Measurements from ENCODE around the gene CTSL. TPM values are rescaled to one million over a fixed set of nuclear protein-coding genes. Genes with fewer than 3 reads are reported as not detected.

CTSL gene
- total and polyA plus RNA-seq, 4 donors: 156 to 210 (median 180) TPM

DNA sequence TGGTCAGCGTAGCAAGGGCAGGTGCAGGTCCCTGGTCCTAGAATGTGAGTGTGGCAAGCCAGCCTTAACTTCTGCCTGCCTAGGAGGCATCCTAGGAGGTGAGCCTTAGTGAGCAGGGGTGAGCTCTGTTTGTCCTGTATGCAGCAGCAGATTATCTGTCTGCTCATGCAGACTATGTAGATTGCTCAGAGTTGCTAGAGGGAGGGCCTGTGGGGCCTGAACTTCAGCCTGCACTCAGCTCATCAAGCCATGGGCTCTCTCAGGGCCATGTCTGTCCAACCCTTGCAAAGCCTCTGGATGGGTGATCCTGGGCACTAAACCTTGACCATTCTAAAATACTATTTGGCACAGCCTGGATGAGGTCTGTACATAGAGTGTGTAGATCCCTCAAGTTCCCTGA lies 8.5 kb upstream of the CTSL start:
- Histone ChIP-seq H3K27me3 (ENCODE audit: control insufficient read depth in 4 of 4, insufficient read depth in 4 of 4, low read length in 3 of 4) (no peaks in the 10 kb centered on the region), H3K9me3 (ENCODE audit: control insufficient read depth in 4 of 4, low read length in 3 of 4) (no peaks in the 10 kb centered on the region), H3K36me3 (ENCODE audit: control insufficient read depth in 4 of 4, insufficient read depth in 3 of 4, low read depth in 1 of 4, low read length in 3 of 4) (no peaks in the 10 kb centered on the region), H3K4me1 (ENCODE audit: control insufficient read depth in 4 of 4, insufficient read depth in 4 of 4, low read length in 3 of 4) (peaks cover 0 to 7% (median 3%) of the 10 kb centered on the region in 4 donors), H3K9ac (ENCODE audit: low read depth in 1 of 2, low read length in 2 of 2) (no peak overlapping the region), H3K4me3 (ENCODE audit: low read depth in 1 of 3, low read length in 3 of 3) (no peak overlapping the region), H3K27ac (ENCODE audit: low read depth in 1 of 2, low read length in 2 of 2) (no peak overlapping the region)
- 94% methylated on average over 1 of the region's 1 CpG for WGBS
- TF ChIP-seq FOXA1 (IDR thresholded peaks at IDR 0.05) (no peak), FOXA2 (IDR thresholded peaks at IDR 0.05) (no peak)
- DNase-seq (ENCODE audit: low spot score): no peak

DNA sequence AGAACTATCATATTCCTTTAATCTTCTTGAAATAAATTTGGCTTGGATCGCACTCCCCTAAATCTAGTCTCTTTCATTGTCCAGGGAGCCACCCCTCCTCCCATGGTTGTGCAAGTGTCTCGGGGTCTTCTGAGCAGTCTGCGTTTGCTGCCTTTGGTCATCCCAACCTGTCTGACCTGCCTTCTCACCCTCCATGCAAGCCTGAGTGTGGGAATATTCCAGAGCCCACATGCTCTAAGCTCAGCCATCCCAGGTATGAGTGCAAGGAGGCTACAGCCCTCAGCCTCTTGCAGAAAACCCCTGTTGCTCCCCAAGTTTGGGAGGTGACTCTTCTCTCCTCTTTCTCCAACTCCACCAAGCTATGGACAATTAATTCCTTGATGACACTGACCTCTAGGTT lies 7.7 kb upstream of the CTSL start:
- Histone ChIP-seq H3K9ac (ENCODE audit: low read depth in 1 of 2, low read length in 2 of 2) (no peak overlapping the region), H3K27ac (ENCODE audit: low read depth in 1 of 2, low read length in 2 of 2) (no peak overlapping the region), H3K4me1 (ENCODE audit: control insufficient read depth in 4 of 4, insufficient read depth in 4 of 4, low read length in 3 of 4) (peaks cover 0 to 7% (median 3%) of the 10 kb centered on the region in 4 donors), H3K36me3 (ENCODE audit: control insufficient read depth in 4 of 4, insufficient read depth in 3 of 4, low read depth in 1 of 4, low read length in 3 of 4) (no peaks in the 10 kb centered on the region), H3K4me3 (ENCODE audit: low read depth in 1 of 3, low read length in 3 of 3) (no peak overlapping the region), H3K9me3 (ENCODE audit: control insufficient read depth in 4 of 4, low read length in 3 of 4) (no peaks in the 10 kb centered on the region), H3K27me3 (ENCODE audit: control insufficient read depth in 4 of 4, insufficient read depth in 4 of 4, low read length in 3 of 4) (no peaks in the 10 kb centered on the region)
- TF ChIP-seq YY1 (IDR thresholded peaks at IDR 0.05): no peak
- TF ChIP-seq TAF1 (conservative IDR thresholded peaks at IDR 0.05): no peak
- TF ChIP-seq, protein P1, sequence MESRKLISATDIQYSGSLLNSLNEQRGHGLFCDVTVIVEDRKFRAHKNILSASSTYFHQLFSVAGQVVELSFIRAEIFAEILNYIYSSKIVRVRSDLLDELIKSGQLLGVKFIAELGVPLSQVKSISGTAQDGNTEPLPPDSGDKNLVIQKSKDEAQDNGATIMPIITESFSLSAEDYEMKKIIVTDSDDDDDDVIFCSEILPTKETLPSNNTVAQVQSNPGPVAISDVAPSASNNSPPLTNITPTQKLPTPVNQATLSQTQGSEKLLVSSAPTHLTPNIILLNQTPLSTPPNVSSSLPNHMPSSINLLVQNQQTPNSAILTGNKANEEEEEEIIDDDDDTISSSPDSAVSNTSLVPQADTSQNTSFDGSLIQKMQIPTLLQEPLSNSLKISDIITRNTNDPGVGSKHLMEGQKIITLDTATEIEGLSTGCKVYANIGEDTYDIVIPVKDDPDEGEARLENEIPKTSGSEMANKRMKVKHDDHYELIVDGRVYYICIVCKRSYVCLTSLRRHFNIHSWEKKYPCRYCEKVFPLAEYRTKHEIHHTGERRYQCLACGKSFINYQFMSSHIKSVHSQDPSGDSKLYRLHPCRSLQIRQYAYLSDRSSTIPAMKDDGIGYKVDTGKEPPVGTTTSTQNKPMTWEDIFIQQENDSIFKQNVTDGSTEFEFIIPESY (IDR thresholded peaks at IDR 0.05): no peak
- no peak for TF ChIP-seq FOXA1 (IDR thresholded peaks at IDR 0.05)
- TF ChIP-seq, protein P2, sequence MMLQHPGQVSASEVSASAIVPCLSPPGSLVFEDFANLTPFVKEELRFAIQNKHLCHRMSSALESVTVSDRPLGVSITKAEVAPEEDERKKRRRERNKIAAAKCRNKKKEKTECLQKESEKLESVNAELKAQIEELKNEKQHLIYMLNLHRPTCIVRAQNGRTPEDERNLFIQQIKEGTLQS (IDR thresholded peaks at IDR 0.05): no peak
- TF ChIP-seq, protein P3, sequence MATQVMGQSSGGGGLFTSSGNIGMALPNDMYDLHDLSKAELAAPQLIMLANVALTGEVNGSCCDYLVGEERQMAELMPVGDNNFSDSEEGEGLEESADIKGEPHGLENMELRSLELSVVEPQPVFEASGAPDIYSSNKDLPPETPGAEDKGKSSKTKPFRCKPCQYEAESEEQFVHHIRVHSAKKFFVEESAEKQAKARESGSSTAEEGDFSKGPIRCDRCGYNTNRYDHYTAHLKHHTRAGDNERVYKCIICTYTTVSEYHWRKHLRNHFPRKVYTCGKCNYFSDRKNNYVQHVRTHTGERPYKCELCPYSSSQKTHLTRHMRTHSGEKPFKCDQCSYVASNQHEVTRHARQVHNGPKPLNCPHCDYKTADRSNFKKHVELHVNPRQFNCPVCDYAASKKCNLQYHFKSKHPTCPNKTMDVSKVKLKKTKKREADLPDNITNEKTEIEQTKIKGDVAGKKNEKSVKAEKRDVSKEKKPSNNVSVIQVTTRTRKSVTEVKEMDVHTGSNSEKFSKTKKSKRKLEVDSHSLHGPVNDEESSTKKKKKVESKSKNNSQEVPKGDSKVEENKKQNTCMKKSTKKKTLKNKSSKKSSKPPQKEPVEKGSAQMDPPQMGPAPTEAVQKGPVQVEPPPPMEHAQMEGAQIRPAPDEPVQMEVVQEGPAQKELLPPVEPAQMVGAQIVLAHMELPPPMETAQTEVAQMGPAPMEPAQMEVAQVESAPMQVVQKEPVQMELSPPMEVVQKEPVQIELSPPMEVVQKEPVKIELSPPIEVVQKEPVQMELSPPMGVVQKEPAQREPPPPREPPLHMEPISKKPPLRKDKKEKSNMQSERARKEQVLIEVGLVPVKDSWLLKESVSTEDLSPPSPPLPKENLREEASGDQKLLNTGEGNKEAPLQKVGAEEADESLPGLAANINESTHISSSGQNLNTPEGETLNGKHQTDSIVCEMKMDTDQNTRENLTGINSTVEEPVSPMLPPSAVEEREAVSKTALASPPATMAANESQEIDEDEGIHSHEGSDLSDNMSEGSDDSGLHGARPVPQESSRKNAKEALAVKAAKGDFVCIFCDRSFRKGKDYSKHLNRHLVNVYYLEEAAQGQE (IDR thresholded peaks at IDR 0.05): no peak
- no peak for TF ChIP-seq SP1 (IDR thresholded peaks at IDR 0.05)
- WGBS: 92% methylated on average over 3 of the region's 3 CpGs
- no peak for DNase-seq (ENCODE audit: low spot score)

DNA sequence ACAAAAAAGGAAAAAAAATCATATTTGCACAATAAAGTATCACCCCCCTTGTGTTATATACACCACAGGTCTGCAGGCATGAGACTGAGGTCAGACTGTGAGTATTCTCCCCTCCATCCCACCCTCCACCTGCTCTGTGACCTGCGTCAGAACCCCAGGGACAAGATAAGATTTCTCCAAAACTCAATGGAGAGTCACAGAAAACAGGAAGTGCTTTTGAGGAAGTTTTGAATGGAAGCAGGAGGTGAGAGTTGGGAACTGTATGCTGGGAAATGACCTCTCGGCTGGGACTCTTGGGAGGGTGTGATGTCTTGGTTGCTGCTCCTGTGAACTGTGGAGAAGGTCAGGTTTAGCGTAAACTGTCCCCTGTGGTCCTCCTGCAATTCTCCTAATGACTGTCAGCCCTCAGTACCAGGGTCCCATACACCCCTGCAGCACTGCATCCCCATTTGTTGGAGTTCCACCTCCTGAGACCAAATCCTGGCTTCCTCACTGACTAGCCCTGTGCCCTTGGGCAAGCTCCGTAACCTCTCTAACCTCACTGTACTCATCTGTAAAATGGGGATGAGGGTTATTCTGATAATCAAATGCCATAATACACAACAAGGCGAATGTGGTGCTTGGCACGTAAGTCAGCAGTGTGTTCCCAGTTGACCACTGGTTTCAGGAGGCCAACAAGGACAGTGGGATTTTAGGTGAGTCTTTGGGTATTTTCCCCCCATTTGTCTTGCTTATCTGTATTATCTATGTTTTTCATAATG lies 6.9 kb upstream of the CTSL start:
- no peaks in the 10 kb centered on the region for H3K27me3 ChIP-seq (ENCODE audit: control insufficient read depth in 4 of 4, insufficient read depth in 4 of 4, low read length in 3 of 4)
- peaks cover 0 to 7% (median 3%) of the 10 kb centered on the region in 4 donors for H3K4me1 ChIP-seq (ENCODE audit: control insufficient read depth in 4 of 4, insufficient read depth in 4 of 4, low read length in 3 of 4)
- no peak overlapping the region for H3K9ac ChIP-seq (ENCODE audit: low read depth in 1 of 2, low read length in 2 of 2)
- WGBS: 85% methylated on average over 6 of the region's 6 CpGs
- H3K4me3 ChIP-seq (ENCODE audit: low read depth in 1 of 3, low read length in 3 of 3): no peak overlapping the region
- no peak for DNase-seq (ENCODE audit: low spot score)
- H3K36me3 ChIP-seq (ENCODE audit: control insufficient read depth in 4 of 4, insufficient read depth in 3 of 4, low read depth in 1 of 4, low read length in 3 of 4): no peaks in the 10 kb centered on the region
- no peak overlapping the region for H3K27ac ChIP-seq (ENCODE audit: low read depth in 1 of 2, low read length in 2 of 2)
- H3K9me3 ChIP-seq (ENCODE audit: control insufficient read depth in 4 of 4, low read length in 3 of 4): no peaks in the 10 kb centered on the region
- TF ChIP-seq, protein P3 (IDR thresholded peaks at IDR 0.05): no peak
- TF ChIP-seq, protein P4, sequence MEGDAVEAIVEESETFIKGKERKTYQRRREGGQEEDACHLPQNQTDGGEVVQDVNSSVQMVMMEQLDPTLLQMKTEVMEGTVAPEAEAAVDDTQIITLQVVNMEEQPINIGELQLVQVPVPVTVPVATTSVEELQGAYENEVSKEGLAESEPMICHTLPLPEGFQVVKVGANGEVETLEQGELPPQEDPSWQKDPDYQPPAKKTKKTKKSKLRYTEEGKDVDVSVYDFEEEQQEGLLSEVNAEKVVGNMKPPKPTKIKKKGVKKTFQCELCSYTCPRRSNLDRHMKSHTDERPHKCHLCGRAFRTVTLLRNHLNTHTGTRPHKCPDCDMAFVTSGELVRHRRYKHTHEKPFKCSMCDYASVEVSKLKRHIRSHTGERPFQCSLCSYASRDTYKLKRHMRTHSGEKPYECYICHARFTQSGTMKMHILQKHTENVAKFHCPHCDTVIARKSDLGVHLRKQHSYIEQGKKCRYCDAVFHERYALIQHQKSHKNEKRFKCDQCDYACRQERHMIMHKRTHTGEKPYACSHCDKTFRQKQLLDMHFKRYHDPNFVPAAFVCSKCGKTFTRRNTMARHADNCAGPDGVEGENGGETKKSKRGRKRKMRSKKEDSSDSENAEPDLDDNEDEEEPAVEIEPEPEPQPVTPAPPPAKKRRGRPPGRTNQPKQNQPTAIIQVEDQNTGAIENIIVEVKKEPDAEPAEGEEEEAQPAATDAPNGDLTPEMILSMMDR (IDR thresholded peaks at IDR 0.05; ENCODE audit: low read depth, low read length, missing input control): no peak
- TF ChIP-seq, protein P1 (IDR thresholded peaks at IDR 0.05): no peak
- TF ChIP-seq RAD21 (IDR thresholded peaks at IDR 0.05): no peak
- TF ChIP-seq YY1 (IDR thresholded peaks at IDR 0.05): no peak
- TF ChIP-seq JUND (IDR thresholded peaks at IDR 0.05): no peak
- TF ChIP-seq GABPA (IDR thresholded peaks at IDR 0.05 in 1 of 2, conservative IDR thresholded peaks at IDR 0.05 in 1 of 2): no peak

All from liver (tissue), 9 donors.